GM23338 (cell line): Measurements from ENCODE around the gene SH3RF3.

Source experiments
- POLR2AphosphoS5 ChIP-seq: IDR thresholded peaks from 2 replicates; pipeline ENCODE4 v1.6.1; 2016; ENCODE audit warnings: antibody characterized with exemption, low read depth
- TF ChIP-seq, protein P1 (sequence below), 2 experiments: fragments of 200-600 bp in 1 of 2; sonication (generic) in 1 of 2; conservative IDR thresholded peaks; 2 replicates each; pipeline versions ENCODE4 v1.5.1 to v1.6.1; 2016 to 2017; ENCODE audit warnings: antibody characterized with exemption in 2 of 2, low read depth in 2 of 2, mild to moderate bottlenecking in 2 of 2, moderate library complexity in 1 of 2

- TF ChIP-seq, protein P1, sequence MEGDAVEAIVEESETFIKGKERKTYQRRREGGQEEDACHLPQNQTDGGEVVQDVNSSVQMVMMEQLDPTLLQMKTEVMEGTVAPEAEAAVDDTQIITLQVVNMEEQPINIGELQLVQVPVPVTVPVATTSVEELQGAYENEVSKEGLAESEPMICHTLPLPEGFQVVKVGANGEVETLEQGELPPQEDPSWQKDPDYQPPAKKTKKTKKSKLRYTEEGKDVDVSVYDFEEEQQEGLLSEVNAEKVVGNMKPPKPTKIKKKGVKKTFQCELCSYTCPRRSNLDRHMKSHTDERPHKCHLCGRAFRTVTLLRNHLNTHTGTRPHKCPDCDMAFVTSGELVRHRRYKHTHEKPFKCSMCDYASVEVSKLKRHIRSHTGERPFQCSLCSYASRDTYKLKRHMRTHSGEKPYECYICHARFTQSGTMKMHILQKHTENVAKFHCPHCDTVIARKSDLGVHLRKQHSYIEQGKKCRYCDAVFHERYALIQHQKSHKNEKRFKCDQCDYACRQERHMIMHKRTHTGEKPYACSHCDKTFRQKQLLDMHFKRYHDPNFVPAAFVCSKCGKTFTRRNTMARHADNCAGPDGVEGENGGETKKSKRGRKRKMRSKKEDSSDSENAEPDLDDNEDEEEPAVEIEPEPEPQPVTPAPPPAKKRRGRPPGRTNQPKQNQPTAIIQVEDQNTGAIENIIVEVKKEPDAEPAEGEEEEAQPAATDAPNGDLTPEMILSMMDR (conservative IDR thresholded peaks at IDR 0.05; ENCODE audit: low read depth in 2 of 2) = no peak
- no peak for TF ChIP-seq POLR2AphosphoS5
These were observed 319.2 kb downstream of the SH3RF3 start for GRCh38 chr2:109448207-109448606.
